ENCODE results near the gene CHIC2. TPM values are rescaled to one million over a fixed set of nuclear protein-coding genes. Genes with fewer than 3 reads are reported as not detected.

The CHIC2 gene
- total RNA-seq, 2 donors from 2014 or later, result 13.5 to 26.2 TPM

GRCh38 chr4:53974561-53974960 lies 89.8 kb downstream of the CHIC2 start:
- Histone ChIP-seq H3K9ac (ENCODE audit: low read depth in 2 of 2, low read length in 2 of 2) (no peak overlapping the region), H3K4me3 (no peak overlapping the region), H3K27ac (no peak overlapping the region), H3K36me3 (no peaks in the 10 kb centered on the region), H3K9me3 (no peaks in the 10 kb centered on the region), H3K27me3 (no peaks in the 10 kb centered on the region), H3K4me1 (no peaks in the 10 kb centered on the region)
- no peak for DNase-seq
- intact Hi-C loops (cut with DNase I), result no loop called here
- no peak for TF ChIP-seq CTCF (IDR thresholded peaks at IDR 0.05)

GRCh38 chr4:53967986-53968385 lies 96.4 kb downstream of the CHIC2 start:
- no peak overlapping the region for H3K4me3 ChIP-seq
- intact Hi-C loops (cut with DNase I), result no loop called here
- H3K36me3 ChIP-seq, result no peaks in the 10 kb centered on the region
- H3K9me3 ChIP-seq, result no peaks in the 10 kb centered on the region
- H3K27me3 ChIP-seq, result no peaks in the 10 kb centered on the region
- no peak overlapping the region for H3K27ac ChIP-seq
- H3K9ac ChIP-seq (ENCODE audit: low read depth in 2 of 2, low read length in 2 of 2), result no peak overlapping the region
- no peaks in the 10 kb centered on the region for H3K4me1 ChIP-seq
- no peak for DNase-seq
- no peak for TF ChIP-seq CTCF (IDR thresholded peaks at IDR 0.05)

- no peaks in the 10 kb centered on the region for H3K27me3 ChIP-seq
- no peaks in the 10 kb centered on the region for H3K36me3 ChIP-seq
- intact Hi-C loops (cut with DNase I), result no loop called here
- H3K27ac ChIP-seq, result no peak overlapping the region
- H3K4me1 ChIP-seq, result no peaks in the 10 kb centered on the region
- no peak overlapping the region for H3K9ac ChIP-seq (ENCODE audit: low read depth in 2 of 2, low read length in 2 of 2)
- H3K4me3 ChIP-seq, result no peak overlapping the region
- TF ChIP-seq CTCF (IDR thresholded peaks at IDR 0.05), result no peak
- DNase-seq, result no peak
- H3K9me3 ChIP-seq, result no peaks in the 10 kb centered on the region
Observed at GRCh38 chr4:53963781-53964180, 100.6 kb downstream of the CHIC2 start.

GRCh38 chr4:53963336-53963735 lies 101.1 kb downstream of the CHIC2 start:
- no peaks in the 10 kb centered on the region for H3K4me1 ChIP-seq
- TF ChIP-seq CTCF (IDR thresholded peaks at IDR 0.05), result no peak
- no peak overlapping the region for H3K4me3 ChIP-seq
- H3K36me3 ChIP-seq, result no peaks in the 10 kb centered on the region
- no peak for DNase-seq
- intact Hi-C loops (cut with DNase I), result no loop called here
- no peaks in the 10 kb centered on the region for H3K27me3 ChIP-seq
- no peak overlapping the region for H3K27ac ChIP-seq
- no peak overlapping the region for H3K9ac ChIP-seq (ENCODE audit: low read depth in 2 of 2, low read length in 2 of 2)
- no peaks in the 10 kb centered on the region for H3K9me3 ChIP-seq

- Histone ChIP-seq H3K9ac (ENCODE audit: low read depth in 2 of 2, low read length in 2 of 2) (no peak overlapping the region), H3K4me1 (no peaks in the 10 kb centered on the region), H3K27me3 (no peaks in the 10 kb centered on the region), H3K36me3 (no peaks in the 10 kb centered on the region), H3K27ac (no peak overlapping the region), H3K4me3 (no peak overlapping the region), H3K9me3 (no peaks in the 10 kb centered on the region)
- DNase-seq, result no peak
- TF ChIP-seq CTCF (IDR thresholded peaks at IDR 0.05), result no peak
- intact Hi-C loops (cut with DNase I), result no loop called here
Observed at GRCh38 chr4:53962516-53963225, 101.7 kb downstream of the CHIC2 start.
